ENCODE data around the gene ASCC2.

DNA sequence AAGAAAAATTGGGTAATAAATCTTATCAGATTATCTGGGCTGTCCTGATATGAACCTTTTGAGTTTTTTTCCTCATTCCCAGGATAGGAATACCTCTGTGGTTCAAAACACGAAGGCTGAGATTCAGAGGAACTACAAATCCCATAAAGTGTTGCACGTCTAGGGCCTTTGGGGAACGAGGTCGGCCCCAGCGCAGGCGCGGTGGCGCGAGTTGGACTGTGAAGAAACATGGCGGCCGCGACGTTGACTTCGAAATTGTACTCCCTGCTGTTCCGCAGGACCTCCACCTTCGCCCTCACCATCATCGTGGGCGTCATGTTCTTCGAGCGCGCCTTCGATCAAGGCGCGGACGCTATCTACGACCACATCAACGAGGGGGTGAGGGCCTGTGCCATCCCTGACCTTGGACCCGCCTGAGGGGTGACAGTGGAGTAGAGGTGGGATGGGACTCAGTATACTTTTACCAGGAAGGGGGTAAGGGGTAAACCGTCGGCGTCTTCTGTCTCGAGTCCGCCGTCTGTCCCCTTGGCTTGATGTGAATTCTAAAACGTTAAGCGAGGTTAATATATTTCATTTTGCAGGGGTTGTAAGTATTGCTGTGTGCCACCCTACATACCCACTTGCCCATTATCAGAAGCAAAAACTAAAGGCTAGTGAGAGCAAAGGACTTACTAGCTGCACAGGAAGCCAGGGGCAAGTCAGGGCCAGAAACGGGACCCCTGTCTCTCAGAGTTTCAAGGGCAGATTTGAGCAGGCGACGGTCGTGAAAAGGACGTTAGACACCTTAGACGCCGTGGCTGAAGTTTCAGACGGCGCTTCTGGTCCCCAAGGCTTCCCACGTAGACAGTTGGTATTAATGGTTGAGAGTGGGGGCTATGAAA is 70.7 kb downstream of the ASCC2 start, which contains the start of gene UQCR10:
- no peak for TF ChIP-seq CTCF (IDR thresholded peaks at IDR 0.05)
- TF ChIP-seq POLR2A (IDR thresholded peaks at IDR 0.05), result no peak
